ENCODE measurements around the gene POMC. TPM values are rescaled to one million over a fixed set of nuclear protein-coding genes. Genes with fewer than 3 reads are reported as not detected.

Gene POMC
- total RNA-seq, 1 experiment from 2014 or later = not detected

- Histone ChIP-seq H2AFZ (ENCODE audit: low read depth, low read length, poor library complexity, severe bottlenecking) (no peak overlapping the region), H3K9ac (ENCODE audit: low read length) (no peak overlapping the region), H3K27me3 (ENCODE audit: insufficient read depth, low read length) (no peaks in the 10 kb centered on the region), H3K4me2 (ENCODE audit: low read length) (no peak overlapping the region), H3K27ac (ENCODE audit: low read depth, low read length) (no peak overlapping the region), H3K9me3 (ENCODE audit: control insufficient read depth in 1 of 2, insufficient read depth in 1 of 2, low read depth in 1 of 2, low read length in 2 of 2) (no peaks in the 10 kb centered on the region), H4K20me1 (ENCODE audit: insufficient read depth) (no peaks in the 10 kb centered on the region), H3K9me2 (ENCODE audit: insufficient read depth) (no peaks in the 10 kb centered on the region), H3K4me3 (replicated peaks in 1 of 2; ENCODE audit: low read depth in 1 of 2, low read length in 2 of 2) (no peak overlapping the region), H3K4me1 (ENCODE audit: control insufficient read depth in 1 of 2, insufficient read depth in 2 of 2, low read length in 2 of 2) (peaks cover 0 to 3% of the 10 kb centered on the region in 2 experiments; a peak in 1 of 4 replicates), H3K79me2 (ENCODE audit: insufficient read depth, low read length) (no peaks in the 10 kb centered on the region), H3K36me3 (ENCODE audit: control insufficient read depth in 1 of 2, insufficient read depth in 2 of 2, low read length in 2 of 2) (no peaks in the 10 kb centered on the region)
- POLR2A ChIA-PET = no interaction called here
- ATAC-seq (no peak), DNase-seq (ENCODE audit: low read depth, low spot score) (no peak)
- CTCF ChIA-PET = interaction anchor here (3.1 kb wide), 1 partner anchor 150 kb away, joined by 11 read pairs; no protein-coding TSS in a partner anchor
- intact Hi-C loops (cut with micrococcal nuclease) = no loop called here
- RAD21 ChIA-PET (ENCODE audit: low non-redundant PET in 1 of 2, low total read pairs in 2 of 2, uncharacterized antibody in 2 of 2, unreplicated experiment in 2 of 2) = no interaction called here
- TF ChIP-seq SRF (IDR thresholded peaks at IDR 0.05; ENCODE audit: low read depth) = no peak
- no peak for TF ChIP-seq POLR2AphosphoS5 (IDR thresholded peaks at IDR 0.05; ENCODE audit: low read depth, low read length)
- no peak for TF ChIP-seq RAD21 (IDR thresholded peaks at IDR 0.05; ENCODE audit: low read depth)
- TF ChIP-seq EZH2 (IDR thresholded peaks at IDR 0.05) = no peak
- TF ChIP-seq CBX3 (IDR thresholded peaks at IDR 0.05; ENCODE audit: low read depth) = no peak
- no peak for TF ChIP-seq TCF7L2 (IDR thresholded peaks at IDR 0.05; ENCODE audit: borderline replicate concordance, extremely low read depth, insufficient read depth, insufficient read length)
- TF ChIP-seq ATF3 (IDR thresholded peaks at IDR 0.05) = no peak
- no peak for TF ChIP-seq CEBPB (IDR thresholded peaks at IDR 0.05; ENCODE audit: low read depth)
- TF ChIP-seq ZNF274 (IDR thresholded peaks at IDR 0.05; ENCODE audit: low read depth, low read length) = no peak
- TF ChIP-seq CTCF (IDR thresholded peaks at IDR 0.05 in 2 of 3, conservative IDR thresholded peaks at IDR 0.05 in 1 of 3; ENCODE audit: borderline replicate concordance in 1 of 3, insufficient read depth in 1 of 3, low read depth in 2 of 3, low read length in 2 of 3) = no peak
- TF ChIP-seq ELF1 (IDR thresholded peaks at IDR 0.05; ENCODE audit: borderline replicate concordance, low read depth) = no peak
- TF ChIP-seq JUND (IDR thresholded peaks at IDR 0.05) = no peak
- TF ChIP-seq SIN3A (IDR thresholded peaks at IDR 0.05; ENCODE audit: low read depth) = no peak
- TF ChIP-seq ZBTB33 (IDR thresholded peaks at IDR 0.05; ENCODE audit: extremely low read depth, insufficient replicate concordance, low read length) = no peak
- no peak for TF ChIP-seq POLR2A (IDR thresholded peaks at IDR 0.05; ENCODE audit: borderline replicate concordance, extremely low read depth, insufficient read depth, insufficient read length)
- no peak for TF ChIP-seq REST (IDR thresholded peaks at IDR 0.05; ENCODE audit: low read depth)
- no TSS peak for BruUV-seq (replicated peaks)
Observed at GRCh38 chr2:25125189-25125588, 43.2 kb downstream of the POMC start.
